H1 (cell line): ENCODE results near the gene MMP11. TPM values are rescaled to one million over a fixed set of nuclear protein-coding genes. Genes with fewer than 3 reads are reported as not detected.
A peak's percentile ranks its signal among the peaks of the same experiment; 100 is the strongest.

Experiments
- CTCF ChIA-PET: fragments of 300-600 bp; sonication (Branson Sonifier 250); formaldehyde crosslinking; loops from one replicate; lab custom pipeline; 2021; ENCODE audit not compliant: partially characterized antibody; lab: Charles Lee
- POLR2A ChIA-PET: fragments of 300-600 bp; sonication (Branson Sonifier 250); formaldehyde crosslinking; loops from one replicate; lab custom pipeline; 2021; ENCODE audit warnings: inconsistent platforms; ENCODE audit not compliant: partially characterized antibody; lab: Charles Lee
- DNase-seq, 2 experiments: peaks; one replicate each; pipeline versions ENCODE4 v3.0.0 to v3.0.0-alpha.2; 2010 to 2022; ENCODE audit warnings: low spot score in 2 of 2, low read depth in 1 of 2, mixed read lengths in 1 of 2
- FAIRE-seq: peaks from 2 replicates; lab custom pipeline; 2011; peaks lifted over from hg19 to GRCh38; lab: Jason Lieb, UNC
- H2AFZ ChIP-seq: 2 replicates; pipeline ENCODE4 v1.8.1; 2012; ENCODE audit warnings: low read length, inconsistent platforms
- H2AK5ac ChIP-seq: 2 replicates; pipeline ENCODE4 v1.6.1; 2013; ENCODE audit warnings: low read depth, low read length
- H2BK120ac ChIP-seq: replicated peaks from 2 replicates; pipeline ENCODE3; 2013; ENCODE audit warnings: low read depth, low read length, inconsistent platforms
- H2BK12ac ChIP-seq: 2 replicates; pipeline ENCODE4 v1.6.1; 2013; ENCODE audit warnings: low read depth, low read length
- H2BK15ac ChIP-seq: 2 replicates; pipeline ENCODE4 v1.6.1; 2013; ENCODE audit warnings: low read length
- H2BK20ac ChIP-seq: 2 replicates; pipeline ENCODE4 v1.6.1; 2013; ENCODE audit warnings: low read length
- H2BK5ac ChIP-seq: 2 replicates; pipeline ENCODE4 v1.6.1; 2013; ENCODE audit warnings: low read depth, low read length
- H3K14ac ChIP-seq: 2 replicates; pipeline ENCODE4 v1.6.1; 2013; ENCODE audit warnings: inconsistent platforms; ENCODE audit not compliant: insufficient read length
- H3K18ac ChIP-seq: 2 replicates; pipeline ENCODE4 v1.6.1; 2013; ENCODE audit warnings: low read length; ENCODE audit errors: extremely low read depth
- H3K23ac ChIP-seq: 2 replicates; pipeline ENCODE4 v1.6.1; 2013; ENCODE audit warnings: inconsistent platforms; ENCODE audit not compliant: insufficient read length
- H3K23me2 ChIP-seq: 2 replicates; pipeline ENCODE4 v1.6.1; 2013; ENCODE audit warnings: low read depth, low read length
- H3K27ac ChIP-seq: 2 replicates; pipeline ENCODE4 v1.6.1; 2011; ENCODE audit warnings: low read depth, low read length, inconsistent platforms
- H3K27me3 ChIP-seq, 4 experiments: replicated peaks in 1 of 4; 1 replicate in 1 of 4; 2 replicates in 3 of 4; pipeline versions ENCODE4 v1.6.1 to v1.8.1; 2011 to 2013; ENCODE audit warnings: low read length in 3 of 4, mild to moderate bottlenecking in 3 of 4, inconsistent platforms in 2 of 4, mixed read lengths in 2 of 4, moderate library complexity in 1 of 4; ENCODE audit not compliant: control insufficient read depth in 3 of 4, insufficient read depth in 3 of 4; ENCODE audit errors: extremely low read depth in 1 of 4
- H3K36me3 ChIP-seq, 4 experiments: 2 replicates each; pipeline versions ENCODE4 v1.6.1 to v1.8.1; 2011 to 2013; ENCODE audit warnings: mild to moderate bottlenecking in 4 of 4, low read length in 3 of 4, moderate library complexity in 2 of 4, control low read depth in 1 of 4, inconsistent platforms in 1 of 4; ENCODE audit not compliant: insufficient read depth in 4 of 4, control insufficient read depth in 2 of 4
- H3K4ac ChIP-seq: replicated peaks from 2 replicates; pipeline ENCODE3; 2013; ENCODE audit warnings: low read length, low read depth, mixed read lengths, inconsistent platforms; ENCODE audit not compliant: insufficient read length
- H3K4me1 ChIP-seq, 4 experiments: replicated peaks in 1 of 4; 1 replicate in 1 of 4; 2 replicates in 3 of 4; pipeline versions ENCODE4 v1.6.1 to v1.8.1; 2011 to 2013; ENCODE audit warnings: low read length in 3 of 4, inconsistent platforms in 2 of 4, mixed read lengths in 1 of 4; ENCODE audit not compliant: insufficient read depth in 4 of 4, control insufficient read depth in 3 of 4
- H3K4me2 ChIP-seq, 2 experiments: 2 replicates each; pipeline versions ENCODE4 v1.6.1 to v1.8.1; 2011 to 2013; ENCODE audit warnings: low read depth in 2 of 2, low read length in 2 of 2, control low read depth in 1 of 2, inconsistent platforms in 1 of 2, mild to moderate bottlenecking in 1 of 2; ENCODE audit not compliant: insufficient read depth in 1 of 2
- H3K4me3 ChIP-seq, 4 experiments: fragments of 200-600, 300-600 bp in 1 of 4; sonication (generic), shearing (Covaris generic), sonication (Bioruptor Twin) in 1 of 4; 2 replicates each; pipeline versions ENCODE4 v1.5.1 to v1.8.1; 2011 to 2016; ENCODE audit warnings: low read length in 4 of 4, low read depth in 3 of 4, control low read depth in 2 of 4, inconsistent platforms in 2 of 4, mild to moderate bottlenecking in 2 of 4, mixed read lengths in 1 of 4, moderate library complexity in 1 of 4; ENCODE audit not compliant: insufficient read depth in 2 of 4; ENCODE audit errors: extremely low read depth in 1 of 4
- H3K56ac ChIP-seq: replicated peaks from 2 replicates; pipeline ENCODE3; 2013; ENCODE audit warnings: low read depth, mild to moderate bottlenecking, mixed read lengths, low read length, inconsistent platforms; ENCODE audit not compliant: insufficient read length
- H3K79me1 ChIP-seq: 2 replicates; pipeline ENCODE4 v1.6.1; 2013; ENCODE audit warnings: low read depth, low read length, control low read depth
- H3K79me2 ChIP-seq, 2 experiments: 2 replicates each; pipeline versions ENCODE4 v1.6.1 to v1.8.1; 2012 to 2013; ENCODE audit warnings: low read length in 2 of 2, mild to moderate bottlenecking in 2 of 2, inconsistent platforms in 1 of 2; ENCODE audit not compliant: insufficient read depth in 2 of 2, control insufficient read depth in 1 of 2
- H3K9ac ChIP-seq, 4 experiments: replicated peaks in 1 of 4; 1 replicate in 1 of 4; 2 replicates in 3 of 4; pipeline versions ENCODE4 v1.6.1 to v1.8.1; 2011 to 2013; ENCODE audit warnings: low read depth in 3 of 4, low read length in 3 of 4, control low read depth in 2 of 4, mild to moderate bottlenecking in 2 of 4, moderate library complexity in 2 of 4, inconsistent platforms in 1 of 4; ENCODE audit errors: extremely low read depth in 1 of 4
- H3K9me3 ChIP-seq, 2 experiments: 2 replicates each; pipeline versions ENCODE4 v1.6.1 to v1.8.1; 2012 to 2013; ENCODE audit warnings: mild to moderate bottlenecking in 2 of 2, moderate library complexity in 2 of 2, control low read depth in 1 of 2, inconsistent platforms in 1 of 2, low read depth in 1 of 2, low read length in 1 of 2, mixed read lengths in 1 of 2; ENCODE audit not compliant: insufficient read depth in 2 of 2
- H4K20me1 ChIP-seq, 2 experiments: replicated peaks in 1 of 2; 2 replicates each; pipeline versions ENCODE3 to v1.8.1; 2011 to 2013; ENCODE audit warnings: inconsistent platforms in 2 of 2, low read length in 2 of 2, mild to moderate bottlenecking in 1 of 2; ENCODE audit not compliant: insufficient read depth in 2 of 2, control insufficient read depth in 1 of 2
- H4K5ac ChIP-seq: 2 replicates; pipeline ENCODE4 v1.6.1; 2013; ENCODE audit warnings: low read length, low read depth, mixed read lengths, inconsistent platforms; ENCODE audit not compliant: insufficient read length
- H4K8ac ChIP-seq: 2 replicates; pipeline ENCODE4 v1.8.0; 2013; ENCODE audit warnings: mild to moderate bottlenecking, moderate library complexity, low read length, inconsistent platforms; ENCODE audit not compliant: insufficient read depth; ENCODE audit errors: extremely low read depth
- H4K91ac ChIP-seq: replicated peaks from 2 replicates; pipeline ENCODE3; 2013; ENCODE audit warnings: low read length, mixed read lengths, inconsistent platforms; ENCODE audit not compliant: insufficient read length
- RAD21 ChIP-seq, 2 experiments: IDR thresholded peaks in 1 of 2; conservative IDR thresholded peaks in 1 of 2; 2 replicates each; pipeline ENCODE4 v1.6.1; 2011; ENCODE audit warnings: low read depth in 2 of 2, low read length in 2 of 2, improper control_type of control experiment in 1 of 2, inconsistent platforms in 1 of 2, mild to moderate bottlenecking in 1 of 2, moderate library complexity in 1 of 2
- WGBS, 2 experiments: shearing (Covaris generic) in 1 of 2; methylation state at CpG; one replicate each; pipeline versions ENCODE4 v1.1.6 to v1.1.7; 2013 to 2015; ENCODE audit warnings: low lambda C conversion rate in 2 of 2, mixed read lengths in 2 of 2, inconsistent platforms in 1 of 2, low coverage in 1 of 2, missing lambda C conversion rate in 1 of 2; ENCODE audit not compliant: insufficient replicate concordance in 2 of 2, insufficient coverage in 1 of 2, insufficient read length in 1 of 2; ENCODE audit errors: extremely low coverage in 1 of 2, missing lambda C conversion rate in 1 of 2; 5-methylcytosine and 5-hydroxymethylcytosine counted together
- polyA plus RNA-seq, 7 experiments: library from polyadenylated mRNA; depleted of rRNA in 3 of 7; stranded (reverse) in 5 of 7; unstranded in 2 of 7; fragments of >200 nt in 5 of 7; fragments of 200-250 nt in 2 of 7; gene quantifications; 1 replicate in 5 of 7; 2 replicates in 1 of 7; 4 replicates in 1 of 7; pipeline versions ENCODE4 v1.2.1 to v1.2.3, GENCODE V29; 2011 to 2013; ENCODE audit warnings: missing spikeins in 2 of 7, mixed read lengths in 2 of 7
- total RNA-seq: library from RNA; stranded (reverse); fragmentation: NEBNext Ultra II Directional; extraction: Animal tissue kit (Norgen Biotek cat#: 25700); gene quantifications from 2 replicates; pipeline ENCODE4 v1.2.1, GENCODE V29; 2021

Gene MMP11
- total and polyA plus RNA-seq, 2 of the 8 experiments (the other 6 are each of a cell fraction or from before 2014, with no cell fraction given): 10.2 to 18.3 TPM

- no peak overlapping the region for H3K4me2 ChIP-seq
Observed at GRCh38 chr22:23783265-23784150, 10.9 kb downstream of the MMP11 start.

More at GRCh38 chr22:23783265-23784150, 10.9 kb downstream of the MMP11 start:
- H3K4me3 ChIP-seq: no peak overlapping the region
- peaks cover 2% of the 10 kb centered on the region; the same call in 1 of the 2 replicates for H3K79me1 ChIP-seq
- WGBS, 2 experiments: 75% methylated on average over 15 of the region's 15 CpGs; no CpG with 5 or more reads in 1 of the 2 experiments
- TF ChIP-seq RAD21 (IDR thresholded peaks at IDR 0.05 in 1 of 2, conservative IDR thresholded peaks at IDR 0.05 in 1 of 2; ENCODE audit: low read depth in 2 of 2, low read length in 2 of 2): no peak
- H3K4ac ChIP-seq: no peak overlapping the region
- no peak overlapping the region for H2AFZ ChIP-seq
- peaks cover 3% of the 10 kb centered on the region; the same call in 1 of the 2 replicates for H3K23me2 ChIP-seq
- no peak overlapping the region for H2BK15ac ChIP-seq
- H3K9ac ChIP-seq: no peak overlapping the region
- peaks cover 10 to 11% of the 10 kb centered on the region in 2 experiments for H3K79me2 ChIP-seq
- no peak overlapping the region for H3K23ac ChIP-seq
- CTCF ChIA-PET: interaction anchor here (0.7 kb wide), 1 partner anchor 62 kb away, joined by 3 read pairs; no protein-coding TSS in a partner anchor
- H4K5ac ChIP-seq: no peak overlapping the region
- H4K8ac ChIP-seq: no peak overlapping the region
- H2BK20ac ChIP-seq: no peak overlapping the region
- H3K36me3 ChIP-seq: no peaks in the 10 kb centered on the region
- no peak overlapping the region for H2BK5ac ChIP-seq
- H3K18ac ChIP-seq: no peak overlapping the region
- no peak overlapping the region for H4K91ac ChIP-seq
- H3K56ac ChIP-seq: no peak overlapping the region
- H2BK12ac ChIP-seq: no peak overlapping the region
- peaks cover 0 to 10% (median 4%) of the 10 kb centered on the region in 4 experiments; a peak in 3 of 7 replicates for H3K4me1 ChIP-seq
- H4K20me1 ChIP-seq: peaks cover 2% of the 10 kb centered on the region in 2 experiments
- no peaks in the 10 kb centered on the region for H3K9me3 ChIP-seq
- H3K14ac ChIP-seq: no peak overlapping the region
- H3K27ac ChIP-seq: no peak overlapping the region
- H2AK5ac ChIP-seq: 0 out of 2 replicates have a peak overlapping the region, but pooled peaks have one; percentile 32
- no peak overlapping the region for H2BK120ac ChIP-seq
- POLR2A ChIA-PET: interaction anchor here (2.0 to 4.5 kb wide), 2 partner anchors 9 to 10 kb away, joined by 5 to 45 read pairs; partner anchors contain the start of gene MMP11
- DNase-seq (no peak), FAIRE-seq (no peak)
- no peaks in the 10 kb centered on the region for H3K27me3 ChIP-seq
